ENCODE measurements around the gene AP2A1. TPM values are rescaled to one million over a fixed set of nuclear protein-coding genes. Genes with fewer than 3 reads are reported as not detected.

Gene AP2A1
- total and polyA plus RNA-seq, 9 of the 15 experiments (the other 6 are each of a cell fraction or from before 2014, with no cell fraction given) = 0.55 to 150 (median 31.9) TPM

DNA sequence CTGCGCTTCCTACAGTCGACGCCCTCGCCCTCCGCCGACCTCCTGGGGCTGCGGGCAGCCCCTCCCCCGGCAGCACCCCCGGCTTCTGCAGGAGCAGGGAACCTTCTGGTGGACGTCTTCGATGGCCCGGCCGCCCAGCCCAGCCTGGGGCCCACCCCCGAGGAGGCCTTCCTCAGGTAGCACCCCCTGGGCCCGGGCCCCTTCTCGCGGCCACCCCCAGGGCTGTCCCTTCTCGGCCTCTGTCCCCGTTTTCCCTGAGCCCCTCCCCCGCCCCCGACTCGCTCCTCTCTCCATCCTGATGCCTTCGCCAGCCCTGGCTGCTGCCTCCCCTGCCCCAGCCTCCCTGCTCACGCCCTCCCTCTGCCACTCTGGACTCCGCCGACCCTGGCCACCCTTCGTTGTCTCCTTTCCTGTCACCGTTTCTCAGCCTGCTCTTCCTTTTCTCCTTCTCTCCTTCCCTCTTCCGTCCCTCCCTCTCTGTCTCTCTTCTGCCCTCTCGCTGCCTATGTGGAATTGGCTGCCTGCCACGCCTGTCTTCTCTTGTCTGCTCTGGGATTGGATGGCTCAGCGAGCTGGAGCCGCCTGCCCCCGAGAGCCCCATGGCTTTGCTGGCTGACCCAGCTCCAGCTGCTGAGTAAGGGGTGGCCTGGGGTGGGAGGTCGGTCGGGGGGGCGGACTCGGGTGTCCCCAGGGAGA is 35.3 kb downstream of the AP2A1 start (continued):
- TF ChIP-seq ZFP30 (CRISPR knock-in tag; IDR thresholded peaks at IDR 0.05; ENCODE audit: borderline replicate concordance) (no peak), U2AF2 (optimal IDR thresholded peaks at IDR 0.05; ENCODE audit: low read depth, low read length) (no peak), FOS (IDR thresholded peaks at IDR 0.05; ENCODE audit: extremely low read depth, insufficient read length) (peak; percentile 51), CREB1 (IDR thresholded peaks at IDR 0.05) (no peak), CREB1 (CRISPR knock-in tag; IDR thresholded peaks at IDR 0.05) (no peak), IFI16 (CRISPR knock-in tag; IDR thresholded peaks at IDR 0.05) (no peak), KLF10 (CRISPR knock-in tag; IDR thresholded peaks at IDR 0.05) (no peak), DDX20 (tag; IDR thresholded peaks at IDR 0.05; ENCODE audit: low read depth) (no peak), MAFG (tag; conservative IDR thresholded peaks at IDR 0.05) (no peak)

- TF ChIP-seq ZNF445 (CRISPR knock-in tag; IDR thresholded peaks at IDR 0.05; ENCODE audit: low read depth) = no peak
- TF ChIP-seq ZFP91 (CRISPR knock-in tag; IDR thresholded peaks at IDR 0.05) = no peak
- Histone ChIP-seq H3K27me3 (ENCODE audit: control insufficient read depth in 2 of 2, insufficient read depth in 2 of 2, low read length in 2 of 2) (no peaks in the 10 kb centered on the region), H3K9ac (ENCODE audit: insufficient read depth in 1 of 2, low read depth in 2 of 2, low read length in 2 of 2) (peak overlapping the region in 1 of 2 experiments; percentile 36; a peak in 1 of 4 replicates), H3K9me1 (ENCODE audit: control insufficient read depth, insufficient read depth, low read length) (no peaks in the 10 kb centered on the region), H3K4me2 (ENCODE audit: insufficient read depth, low read length) (no peak overlapping the region), H3K4me3 (no peak overlapping the region), H3K79me2 (ENCODE audit: control insufficient read depth, insufficient read depth, low read length) (no peaks in the 10 kb centered on the region), H3K4me1 (replicated peaks in 1 of 2; ENCODE audit: control insufficient read depth in 2 of 2, insufficient read depth in 2 of 2, low read length in 2 of 2) (peaks cover 11 to 64% of the 10 kb centered on the region in 2 experiments; a peak in 4 of 5 replicates), H3K36me3 (ENCODE audit: control insufficient read depth, insufficient read depth, low read length) (peaks cover 95% of the 10 kb centered on the region), H3K27ac (ENCODE audit: extremely low read depth, low read depth, low read length) (no peak overlapping the region), H4K20me1 (replicated peaks; ENCODE audit: control insufficient read depth, insufficient read depth, low read length) (peaks cover 5% of the 10 kb centered on the region), H3K9me3 (replicated peaks; ENCODE audit: control insufficient read depth, insufficient read depth, low read depth, low read length) (no peaks in the 10 kb centered on the region), H2AFZ (ENCODE audit: low read depth, low read length) (no peak overlapping the region)
- FAIRE-seq (no peak), DNase-seq (ENCODE audit: extremely low read depth in 1 of 4, low spot score in 3 of 4) (no peak), ATAC-seq (no peak)
- CTCF ChIA-PET (ENCODE audit: low intra/inter-chr PET ratio) = no interaction called here
- POLR2A ChIA-PET = interaction anchor here (0.6 kb wide), 1 partner anchor 9 kb away, joined by 3 read pairs; no protein-coding TSS in a partner anchor
- 95% methylated on average over 22 of the region's 24 CpGs for WGBS (ENCODE audit: insufficient coverage, low coverage, missing lambda C conversion rate)
- BruUV-seq (replicated peaks) = no TSS peak
- intact Hi-C loops (cut with micrococcal nuclease) (no loop called here), in situ Hi-C loops (cut with MboI) (no loop called here)
These were observed 36.2 kb downstream of the AP2A1 start for GRCh38 chr19:49802836-49803528.
